ENCODE results near the gene RIMBP3C.
A peak's percentile ranks its signal among the peaks of the same experiment; 100 is the strongest.
"Not testable (repeated sequence)": the region's sequence is repeated elsewhere in the genome, so short reads cannot be mapped to it uniquely, and the experiment has no call there.

RIMBP3C gene

DNA sequence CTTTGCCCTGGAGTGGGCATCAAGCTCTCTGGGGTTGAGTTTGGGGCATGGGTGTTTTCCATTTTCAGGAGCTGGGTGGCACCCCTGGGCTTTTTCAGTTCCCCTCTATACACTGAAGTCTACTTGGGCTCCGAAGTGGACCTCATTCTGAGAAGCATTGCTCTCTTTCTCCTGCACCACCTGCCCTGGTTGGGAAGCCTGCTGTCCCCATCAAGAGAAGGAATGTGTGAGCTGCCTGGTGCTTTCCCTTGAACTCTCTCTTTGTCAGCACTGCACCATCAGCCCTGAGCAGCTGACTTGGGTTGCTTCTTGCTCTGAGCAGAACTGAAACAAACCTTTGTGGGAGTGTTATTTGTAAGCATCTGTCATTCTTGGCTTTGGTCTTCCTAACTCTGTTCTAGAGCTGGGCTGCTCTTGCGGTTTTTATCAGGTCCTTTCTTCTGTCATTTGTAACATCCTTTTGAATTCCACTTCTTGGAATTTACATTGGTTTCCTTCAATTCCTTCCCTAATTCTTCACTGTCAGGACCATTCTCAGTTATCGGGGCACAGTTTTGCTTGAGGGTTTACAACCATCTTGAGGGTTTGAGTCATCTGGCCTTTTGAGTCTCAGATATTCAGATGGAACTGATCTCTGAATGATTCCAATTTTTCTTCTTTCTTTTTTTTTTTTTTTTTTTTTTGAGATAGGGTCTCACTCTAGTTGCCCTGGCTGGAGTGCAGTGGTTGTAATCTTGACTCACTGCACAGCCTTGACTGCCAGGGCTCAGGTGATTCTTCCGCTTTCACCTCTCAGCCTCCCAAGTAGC lies 36.7 kb upstream of the RIMBP3C start:
- Histone ChIP-seq H3K4me2 (ENCODE audit: insufficient read depth, low read length) (no peak overlapping the region), H2AFZ (ENCODE audit: low read depth, low read length) (no peak overlapping the region), H3K36me3 (ENCODE audit: insufficient read depth, low read length) (peaks cover 47% of the 10 kb centered on the region), H3K79me2 (ENCODE audit: insufficient read depth, low read length) (peaks cover 97% of the 10 kb centered on the region), H3K4me1 (ENCODE audit: insufficient read depth, low read length) (no peaks in the 10 kb centered on the region), H4K20me1 (ENCODE audit: insufficient read depth, low read length) (peaks cover 85% of the 10 kb centered on the region), H3K27ac (ENCODE audit: low read length) (no peak overlapping the region), H3K27me3 (ENCODE audit: insufficient read depth, low read length, poor library complexity) (no peaks in the 10 kb centered on the region), H3K4me3 (ENCODE audit: low read depth in 1 of 2, low read length in 2 of 2) (no peak overlapping the region), H3K9ac (ENCODE audit: low read depth, low read length) (no peak overlapping the region), H3K9me3 (ENCODE audit: insufficient read depth, low read length, severe bottlenecking) (no peaks in the 10 kb centered on the region)
- DNase-seq: peak; percentile 18
- TF ChIP-seq CTCF (IDR thresholded peaks at IDR 0.05; ENCODE audit: borderline replicate concordance, extremely low read depth, low read length, poor library complexity, severe bottlenecking) (no peak), EZH2 (IDR thresholded peaks at IDR 0.05; ENCODE audit: borderline replicate concordance, low read depth, low read length, severe bottlenecking) (no peak)
- ATAC-seq (ENCODE audit: insufficient read depth, low read depth): peak; percentile 75

- H3K4me2 ChIP-seq (ENCODE audit: insufficient read depth, low read length): no peak overlapping the region
- H3K4me3 ChIP-seq (ENCODE audit: low read depth in 1 of 2, low read length in 2 of 2): no peak overlapping the region
- H3K79me2 ChIP-seq (ENCODE audit: insufficient read depth, low read length): peaks cover 97% of the 10 kb centered on the region
- no peak for ATAC-seq (ENCODE audit: insufficient read depth, low read depth)
- no peaks in the 10 kb centered on the region for H3K4me1 ChIP-seq (ENCODE audit: insufficient read depth, low read length)
- peaks cover 83% of the 10 kb centered on the region for H4K20me1 ChIP-seq (ENCODE audit: insufficient read depth, low read length)
- H3K27me3 ChIP-seq (ENCODE audit: insufficient read depth, low read length, poor library complexity): no peaks in the 10 kb centered on the region
- no peaks in the 10 kb centered on the region for H3K9me3 ChIP-seq (ENCODE audit: insufficient read depth, low read length, severe bottlenecking)
- H3K27ac ChIP-seq (ENCODE audit: low read length): no peak overlapping the region
- no peak for TF ChIP-seq CTCF (IDR thresholded peaks at IDR 0.05; ENCODE audit: borderline replicate concordance, extremely low read depth, low read length, poor library complexity, severe bottlenecking)
- no peak for TF ChIP-seq EZH2 (IDR thresholded peaks at IDR 0.05; ENCODE audit: borderline replicate concordance, low read depth, low read length, severe bottlenecking)
- H2AFZ ChIP-seq (ENCODE audit: low read depth, low read length): no peak overlapping the region
- H3K9ac ChIP-seq (ENCODE audit: low read depth, low read length): no peak overlapping the region
- DNase-seq: no peak
- H3K36me3 ChIP-seq (ENCODE audit: insufficient read depth, low read length): peaks cover 28% of the 10 kb centered on the region
These were observed 34.1 kb upstream of the RIMBP3C start for GRCh38 chr22:21585389-21585788.

- H3K36me3 ChIP-seq (ENCODE audit: insufficient read depth, low read length): peaks cover 29% of the 10 kb centered on the region
- H3K4me3 ChIP-seq (ENCODE audit: low read depth in 1 of 2, low read length in 2 of 2): no peak overlapping the region
- H3K27ac ChIP-seq (ENCODE audit: low read length): 0 out of 2 replicates have a peak overlapping the region, but pooled peaks have one; percentile 2
- no peaks in the 10 kb centered on the region for H3K4me1 ChIP-seq (ENCODE audit: insufficient read depth, low read length)
- no peak overlapping the region for H3K9ac ChIP-seq (ENCODE audit: low read depth, low read length)
- no peaks in the 10 kb centered on the region for H3K27me3 ChIP-seq (ENCODE audit: insufficient read depth, low read length, poor library complexity)
- no peak overlapping the region for H2AFZ ChIP-seq (ENCODE audit: low read depth, low read length)
- no peaks in the 10 kb centered on the region for H3K9me3 ChIP-seq (ENCODE audit: insufficient read depth, low read length, severe bottlenecking)
- ATAC-seq (ENCODE audit: insufficient read depth, low read depth) (peak; percentile 52; the same call in 2 of the 3 replicates), DNase-seq (no peak)
- H3K4me2 ChIP-seq (ENCODE audit: insufficient read depth, low read length): no peak overlapping the region
- no peak for TF ChIP-seq EZH2 (IDR thresholded peaks at IDR 0.05; ENCODE audit: borderline replicate concordance, low read depth, low read length, severe bottlenecking)
- TF ChIP-seq CTCF (IDR thresholded peaks at IDR 0.05; ENCODE audit: borderline replicate concordance, extremely low read depth, low read length, poor library complexity, severe bottlenecking): no peak
- peaks cover 99% of the 10 kb centered on the region for H3K79me2 ChIP-seq (ENCODE audit: insufficient read depth, low read length)
- H4K20me1 ChIP-seq (ENCODE audit: insufficient read depth, low read length): peaks cover 85% of the 10 kb centered on the region
These were observed 31.8 kb upstream of the RIMBP3C start for GRCh38 chr22:21582801-21583740.

- not testable (repeated sequence) for DNase-seq; ATAC-seq (ENCODE audit: insufficient read depth, low read depth); H3K4me2 ChIP-seq (ENCODE audit: insufficient read depth, low read length); H3K9me3 ChIP-seq (ENCODE audit: insufficient read depth, low read length, severe bottlenecking); H3K4me1 ChIP-seq (ENCODE audit: insufficient read depth, low read length); H3K27ac ChIP-seq (ENCODE audit: low read length); H3K9ac ChIP-seq (ENCODE audit: low read depth, low read length); H2AFZ ChIP-seq (ENCODE audit: low read depth, low read length); H3K27me3 ChIP-seq (ENCODE audit: insufficient read depth, low read length, poor library complexity); H3K4me3 ChIP-seq (ENCODE audit: low read depth in 1 of 2, low read length in 2 of 2)
- H3K36me3 ChIP-seq (ENCODE audit: insufficient read depth, low read length): peaks cover 32% of the 10 kb centered on the region
- H3K79me2 ChIP-seq (ENCODE audit: insufficient read depth, low read length): peaks cover 98% of the 10 kb centered on the region
- H4K20me1 ChIP-seq (ENCODE audit: insufficient read depth, low read length): peaks cover 84% of the 10 kb centered on the region
These were observed 29.9 kb upstream of the RIMBP3C start for GRCh38 chr22:21581009-21581713.

- ATAC-seq (ENCODE audit: insufficient read depth, low read depth); H3K27ac ChIP-seq (ENCODE audit: low read length): not testable (repeated sequence)
These were observed 29.4 kb upstream of the RIMBP3C start for GRCh38 chr22:21580623-21581007.

More at GRCh38 chr22:21580623-21581007, 29.4 kb upstream of the RIMBP3C start:
- Histone ChIP-seq H3K36me3 (ENCODE audit: insufficient read depth, low read length) (peaks cover 29% of the 10 kb centered on the region), H4K20me1 (ENCODE audit: insufficient read depth, low read length) (peaks cover 82% of the 10 kb centered on the region), H3K79me2 (ENCODE audit: insufficient read depth, low read length) (peaks cover 98% of the 10 kb centered on the region)
- not testable (repeated sequence) for H2AFZ ChIP-seq (ENCODE audit: low read depth, low read length); H3K4me1 ChIP-seq (ENCODE audit: insufficient read depth, low read length); DNase-seq; H3K9me3 ChIP-seq (ENCODE audit: insufficient read depth, low read length, severe bottlenecking); H3K4me3 ChIP-seq (ENCODE audit: low read depth in 1 of 2, low read length in 2 of 2); H3K4me2 ChIP-seq (ENCODE audit: insufficient read depth, low read length); H3K9ac ChIP-seq (ENCODE audit: low read depth, low read length); H3K27me3 ChIP-seq (ENCODE audit: insufficient read depth, low read length, poor library complexity)
